ENCODE data around the gene SIRT1. TPM values are rescaled to one million over a fixed set of nuclear protein-coding genes. Genes with fewer than 3 reads are reported as not detected.

Gene SIRT1
- total RNA-seq, 1 experiment from 2014 or later = 83.8 TPM

- no peaks in the 10 kb centered on the region for H3K9me3 ChIP-seq (ENCODE audit: control insufficient read depth, low read depth, low read length)
- no peak overlapping the region for H2BK15ac ChIP-seq (ENCODE audit: low read depth, low read length)
- H3K79me2 ChIP-seq (ENCODE audit: insufficient read depth, low read length) = no peaks in the 10 kb centered on the region
- H2BK12ac ChIP-seq (ENCODE audit: insufficient read length, low read depth, low read length) = no peak overlapping the region
- no peak overlapping the region for H3K4ac ChIP-seq (ENCODE audit: low read depth, low read length)
- no peak overlapping the region for H2BK120ac ChIP-seq (ENCODE audit: low read depth, low read length, poor library complexity, severe bottlenecking)
- Mint-ChIP-seq H3K4me1 (peaks cover 7 to 16% of the 10 kb centered on the region in 2 experiments), H3K36me3 (ENCODE audit: insufficient read depth in 1 of 3, low read depth in 3 of 3) (no peaks in the 10 kb centered on the region; a peak in 2 of 7 replicates), H3K27me3 (ENCODE audit: low read depth) (no peaks in the 10 kb centered on the region; the same call in 1 of the 2 replicates), H3K27ac (0 out of 7 replicates have a peak overlapping the region, but pooled peaks of 1 of the 3 experiments have one; percentile 40), H3K9me3 (no peaks in the 10 kb centered on the region; a peak in 1 of 5 replicates), H3K4me3 (no peak overlapping the region)
- H4K5ac ChIP-seq (ENCODE audit: insufficient read length, low read depth, low read length) = no peak overlapping the region
- no CpG with 5 or more reads among the region's 3 CpGs for WGBS (ENCODE audit: extremely low coverage, insufficient read length, low lambda C conversion rate)
- no peak overlapping the region for H3K14ac ChIP-seq (ENCODE audit: insufficient read depth, low read length)
- no peak overlapping the region for H2AK5ac ChIP-seq (ENCODE audit: insufficient read length, low read length)
- H4K8ac ChIP-seq (replicated peaks; ENCODE audit: insufficient read length, low read depth, low read length) = no peak overlapping the region
- no peak overlapping the region for H4K91ac ChIP-seq (ENCODE audit: insufficient read length, low read depth, low read length)
- TF ChIP-seq CTCF (conservative IDR thresholded peaks at IDR 0.05) = no peak
- H2AFZ ChIP-seq (ENCODE audit: low read length) = no peak overlapping the region
- H3K27ac ChIP-seq (ENCODE audit: insufficient read length, low read depth, low read length) = no peak overlapping the region
- DNase-seq = no peak
- H3T11ph ChIP-seq (ENCODE audit: low read length) = no peak overlapping the region
- H3K56ac ChIP-seq (ENCODE audit: insufficient read length, low read depth, low read length) = no peak overlapping the region
- H3K23me2 ChIP-seq (ENCODE audit: insufficient read length, low read depth, low read length, poor library complexity, severe bottlenecking) = peaks cover 3% of the 10 kb centered on the region
- H3K79me1 ChIP-seq (ENCODE audit: insufficient read depth, low read depth, low read length, poor library complexity, severe bottlenecking) = no peaks in the 10 kb centered on the region
- no peak overlapping the region for H3K18ac ChIP-seq (ENCODE audit: insufficient read length, low read depth, low read length)
- no peak overlapping the region for H3K4me2 ChIP-seq (ENCODE audit: insufficient read depth, insufficient read length, low read length)
- no peak overlapping the region for H2BK20ac ChIP-seq (ENCODE audit: low read depth, low read length, poor library complexity, severe bottlenecking)
- H3K4me1 ChIP-seq (ENCODE audit: insufficient read depth, low read length) = no peaks in the 10 kb centered on the region
- no peak overlapping the region for H3K9ac ChIP-seq (ENCODE audit: extremely low read depth, insufficient read length, low read length)
- no peak overlapping the region for H2BK5ac ChIP-seq (ENCODE audit: insufficient read length, low read length)
- H4K20me1 ChIP-seq (ENCODE audit: control insufficient read depth, insufficient read depth, insufficient read length) = no peaks in the 10 kb centered on the region
- H3K27me3 ChIP-seq (ENCODE audit: insufficient read depth, low read length) = no peaks in the 10 kb centered on the region; the same call in 1 of the 2 replicates
- H3K23ac ChIP-seq (ENCODE audit: insufficient read length, low read depth, low read length) = no peak overlapping the region
These were observed 30.9 kb upstream of the SIRT1 start for GRCh38 chr10:67853512-67853911.
